B cell (primary cell): Measurements from ENCODE around the gene CLEC4E.

Experiments used
- EZH2 ChIP-seq: IDR thresholded peaks from 2 replicates; pipeline ENCODE4 v1.6.1; 2012; ENCODE audit warnings: borderline replicate concordance, low read depth, mild to moderate bottlenecking, moderate library complexity, low read length; ENCODE audit not compliant: insufficient read depth, poor library complexity, severe bottlenecking
- TF ChIP-seq, protein P1 (sequence below): fragments of 200-600 bp; IDR thresholded peaks from one replicate; pipeline ENCODE4 v1.8.0; 2022; ENCODE audit warnings: antibody characterized with exemption, mild to moderate bottlenecking

DNA sequence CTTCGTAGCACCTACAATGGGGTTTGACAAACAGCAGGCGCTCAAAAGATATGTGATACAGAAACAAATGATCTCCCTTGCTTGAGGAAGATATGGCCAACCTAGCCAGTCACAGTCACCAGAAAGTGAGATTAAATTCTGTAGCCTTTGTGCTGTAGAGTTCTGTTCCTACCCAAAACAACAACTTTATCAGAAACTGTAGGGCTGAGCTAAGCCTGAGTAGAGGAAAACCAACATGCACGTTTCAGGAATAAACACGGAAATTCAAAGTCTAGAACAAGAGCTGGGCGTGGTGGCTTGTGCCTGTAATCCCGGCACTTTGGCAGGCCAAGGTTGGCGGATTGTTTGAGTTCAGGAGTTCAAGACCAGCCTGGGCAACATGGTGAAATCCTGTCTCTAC lies 49.0 kb upstream of the CLEC4E start:
- TF ChIP-seq, protein P1, sequence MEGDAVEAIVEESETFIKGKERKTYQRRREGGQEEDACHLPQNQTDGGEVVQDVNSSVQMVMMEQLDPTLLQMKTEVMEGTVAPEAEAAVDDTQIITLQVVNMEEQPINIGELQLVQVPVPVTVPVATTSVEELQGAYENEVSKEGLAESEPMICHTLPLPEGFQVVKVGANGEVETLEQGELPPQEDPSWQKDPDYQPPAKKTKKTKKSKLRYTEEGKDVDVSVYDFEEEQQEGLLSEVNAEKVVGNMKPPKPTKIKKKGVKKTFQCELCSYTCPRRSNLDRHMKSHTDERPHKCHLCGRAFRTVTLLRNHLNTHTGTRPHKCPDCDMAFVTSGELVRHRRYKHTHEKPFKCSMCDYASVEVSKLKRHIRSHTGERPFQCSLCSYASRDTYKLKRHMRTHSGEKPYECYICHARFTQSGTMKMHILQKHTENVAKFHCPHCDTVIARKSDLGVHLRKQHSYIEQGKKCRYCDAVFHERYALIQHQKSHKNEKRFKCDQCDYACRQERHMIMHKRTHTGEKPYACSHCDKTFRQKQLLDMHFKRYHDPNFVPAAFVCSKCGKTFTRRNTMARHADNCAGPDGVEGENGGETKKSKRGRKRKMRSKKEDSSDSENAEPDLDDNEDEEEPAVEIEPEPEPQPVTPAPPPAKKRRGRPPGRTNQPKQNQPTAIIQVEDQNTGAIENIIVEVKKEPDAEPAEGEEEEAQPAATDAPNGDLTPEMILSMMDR = no peak
- TF ChIP-seq EZH2 = no peak
